IMR-90 (cell line): ENCODE results near the gene HAGH. TPM values are rescaled to one million over a fixed set of nuclear protein-coding genes. Genes with fewer than 3 reads are reported as not detected.

Experiments used
- ATAC-seq: fragments of 200-7000 bp; cut with Tn5 transposase; 2 replicates; pipeline ENCODE4 v1.9.1; 2020; ENCODE audit warnings: low read depth, mild to moderate bottlenecking, moderate library complexity
- BruUV-seq: library from RNA; stranded (reverse); fragments of 400-500 nt; replicated peaks from 2 replicates; lab custom pipeline; 2021; lab: Mats Ljungman, UMichigan
- CTCF ChIA-PET: fragments of 300-600 bp; formaldehyde crosslinking; extraction: SDS; loops from one replicate; lab custom pipeline; 2021; ENCODE audit warnings: antibody characterized with exemption; lab: Yijun Ruan, JAX
- POLR2A ChIA-PET: fragments of 300-600 bp; sonication (Branson Sonifier 250); formaldehyde crosslinking; loops from one replicate; lab custom pipeline; 2022; ENCODE audit warnings: antibody characterized with exemption; ENCODE audit not compliant: unreplicated experiment; lab: Charles Lee
- DNase-seq: peaks from one replicate; pipeline ENCODE4 v3.0.0; 2013
- H2AFZ ChIP-seq: replicated peaks from 2 replicates; pipeline ENCODE3; 2013; ENCODE audit warnings: low read length, mild to moderate bottlenecking; ENCODE audit not compliant: poor library complexity
- H2AK5ac ChIP-seq: 2 replicates; pipeline ENCODE4 v1.6.1; 2013; ENCODE audit warnings: low read depth, low read length, inconsistent platforms
- H2AK9ac ChIP-seq: replicated peaks from 2 replicates; pipeline ENCODE3; 2013; ENCODE audit warnings: mild to moderate bottlenecking, low read depth, low read length, moderate library complexity; ENCODE audit not compliant: poor library complexity
- H2BK120ac ChIP-seq: 2 replicates; pipeline ENCODE4 v1.6.1; 2013; ENCODE audit warnings: low read depth, low read length, inconsistent platforms
- H2BK15ac ChIP-seq: 3 replicates; pipeline ENCODE4 v1.6.1; 2013; ENCODE audit warnings: low read depth, low read length, inconsistent platforms
- H2BK20ac ChIP-seq: 2 replicates; pipeline ENCODE4 v1.6.1; 2013; ENCODE audit warnings: low read depth, mild to moderate bottlenecking, inconsistent platforms, low read length, moderate library complexity
- H2BK5ac ChIP-seq: 2 replicates; pipeline ENCODE4 v1.6.1; 2013; ENCODE audit warnings: mild to moderate bottlenecking, low read depth, low read length, inconsistent platforms; ENCODE audit not compliant: poor library complexity, severe bottlenecking
- H3K14ac ChIP-seq: replicated peaks from 2 replicates; pipeline ENCODE4 v1.6.1; 2013; ENCODE audit warnings: low read depth, low read length, inconsistent platforms
- H3K18ac ChIP-seq: 2 replicates; pipeline ENCODE4 v1.6.1; 2013; ENCODE audit warnings: low read depth, low read length, control low read depth
- H3K23ac ChIP-seq: 2 replicates; pipeline ENCODE4 v1.6.1; 2013; ENCODE audit warnings: low read depth, low read length, inconsistent platforms
- H3K27ac ChIP-seq: 2 replicates; pipeline ENCODE4 v1.5.1; 2013; ENCODE audit warnings: mild to moderate bottlenecking, control low read depth, low read length; ENCODE audit not compliant: insufficient read depth
- H3K27me3 ChIP-seq: 2 replicates; pipeline ENCODE4 v1.6.1; 2013; ENCODE audit warnings: low read length; ENCODE audit not compliant: control insufficient read depth, insufficient read depth
- H3K36me3 ChIP-seq: 2 replicates; pipeline ENCODE4 v1.6.1; 2013; ENCODE audit warnings: low read length, mixed read lengths; ENCODE audit not compliant: control insufficient read depth, insufficient read depth
- H3K4ac ChIP-seq: 2 replicates; pipeline ENCODE4 v1.6.1; 2013; ENCODE audit warnings: low read depth, low read length, inconsistent platforms
- H3K4me1 ChIP-seq: 2 replicates; pipeline ENCODE4 v1.6.1; 2013; ENCODE audit warnings: low read length, mixed read lengths; ENCODE audit not compliant: control insufficient read depth, insufficient read depth
- H3K4me2 ChIP-seq: 2 replicates; pipeline ENCODE4 v1.6.1; 2013; ENCODE audit warnings: low read depth, mild to moderate bottlenecking, control low read depth, low read length, moderate library complexity
- H3K4me3 ChIP-seq: 2 replicates; pipeline ENCODE4 v1.5.1; 2013; ENCODE audit warnings: low read depth, mild to moderate bottlenecking, control low read depth, low read length, moderate library complexity; ENCODE audit not compliant: insufficient read depth
- H3K56ac ChIP-seq: 2 replicates; pipeline ENCODE4 v1.6.1; 2013; ENCODE audit warnings: low read length, inconsistent platforms; ENCODE audit not compliant: insufficient read depth; ENCODE audit errors: extremely low read depth
- H3K79me1 ChIP-seq, 2 experiments: 2 replicates each; pipeline ENCODE4 v1.6.1; 2013; ENCODE audit warnings: low read length in 2 of 2, inconsistent platforms in 1 of 2, low read depth in 1 of 2
- H3K9ac ChIP-seq: 2 replicates; pipeline ENCODE4 v1.6.1; 2013; ENCODE audit warnings: low read depth, low read length, control low read depth
- H3K9me1 ChIP-seq: 2 replicates; pipeline ENCODE4 v1.6.1; 2013; ENCODE audit warnings: low read length, inconsistent platforms; ENCODE audit not compliant: insufficient read depth
- H3K9me3 ChIP-seq: 2 replicates; pipeline ENCODE4 v1.6.1; 2013; ENCODE audit warnings: low read length; ENCODE audit not compliant: control insufficient read depth, insufficient read depth
- H4K20me1 ChIP-seq: 2 replicates; pipeline ENCODE4 v1.6.1; 2013; ENCODE audit warnings: low read length, inconsistent platforms; ENCODE audit not compliant: insufficient read depth
- H4K5ac ChIP-seq: 2 replicates; pipeline ENCODE4 v1.6.1; 2013; ENCODE audit warnings: mild to moderate bottlenecking, low read depth, low read length, control low read depth
- H4K8ac ChIP-seq, 2 experiments: 2 replicates each; pipeline ENCODE4 v1.6.1; 2013; ENCODE audit warnings: low read depth in 2 of 2, low read length in 2 of 2, control low read depth in 1 of 2, inconsistent platforms in 1 of 2
- H4K91ac ChIP-seq: 2 replicates; pipeline ENCODE4 v1.6.1; 2013; ENCODE audit warnings: low read depth, low read length, inconsistent platforms; ENCODE audit not compliant: insufficient read depth
- CHD1 ChIP-seq: IDR thresholded peaks from 2 replicates; pipeline ENCODE4 v1.6.1; 2012; ENCODE audit warnings: low read depth, low read length, improper control_type of control experiment
- FOS ChIP-seq: fragments of 150-350 bp; IDR thresholded peaks from 2 replicates; pipeline ENCODE4 v1.6.1; 2016; ENCODE audit warnings: low read depth, low read length
- MAZ ChIP-seq: IDR thresholded peaks from 2 replicates; pipeline ENCODE4 v1.6.1; 2012; ENCODE audit warnings: low read depth, mild to moderate bottlenecking, low read length, improper control_type of control experiment, moderate library complexity, borderline replicate concordance
- NFE2L2 ChIP-seq: fragments of 150-350 bp; IDR thresholded peaks from 2 replicates; pipeline ENCODE4 v1.6.1; 2016; ENCODE audit warnings: low read depth, mild to moderate bottlenecking, low read length
- RCOR1 ChIP-seq: IDR thresholded peaks from 2 replicates; pipeline ENCODE4 v1.6.1; 2012; ENCODE audit warnings: mild to moderate bottlenecking, low read length, improper control_type of control experiment; ENCODE audit not compliant: insufficient replicate concordance
- WGBS, 2 experiments: methylation state at CpG; one replicate each; pipeline versions ENCODE4 v1.1.5 to v1.1.7; 2013; ENCODE audit warnings: missing lambda C conversion rate in 2 of 2; ENCODE audit not compliant: insufficient read length in 1 of 2; ENCODE audit errors: extremely low coverage in 2 of 2; 5-methylcytosine and 5-hydroxymethylcytosine counted together
- dilution Hi-C: fragments of 300-500 bp; cut with HindIII; formaldehyde crosslinking; loops from one replicate; pipeline ENCODE4 v1.14.3; 2018; ENCODE audit warnings: low sequenced_read_pairs; ENCODE audit not compliant: unreplicated experiment
- in situ Hi-C: fragments of 300-500 bp; cut with MboI; formaldehyde crosslinking; loops from 3 replicates; pipeline ENCODE4 v1.14.3; 2019; ENCODE audit warnings: low sequenced_read_pairs, inconsistent platforms, mixed read lengths
- intact Hi-C: fragments of 100-400 bp; cut with micrococcal nuclease; formaldehyde crosslinking; loops from 2 replicates; pipeline ENCODE4 v1.10.0; 2022
- polyA plus RNA-seq, 3 experiments: library from polyadenylated mRNA; depleted of rRNA; stranded (reverse); fragments of >200 nt; gene quantifications; 2 replicates each; pipeline ENCODE4 v1.2.3, GENCODE V29; 2012; ENCODE audit warnings: low replicate concordance in 1 of 3
- total RNA-seq: library from RNA; depleted of rRNA; stranded (reverse); fragments of >200 nt; gene quantifications from 2 replicates; pipeline ENCODE4 v1.2.3, GENCODE V29; 2012
- TF ChIP-seq, protein P1 (sequence below): conservative IDR thresholded peaks from 2 replicates; pipeline ENCODE4 v1.5.1; 2012; ENCODE audit warnings: mild to moderate bottlenecking, low read depth, low read length, improper control_type of control experiment
- TF ChIP-seq, protein P2 (sequence below): fragments of 150-350 bp; IDR thresholded peaks from 2 replicates; pipeline ENCODE4 v1.6.1; 2016; ENCODE audit warnings: low read depth, mild to moderate bottlenecking, low read length, moderate library complexity, borderline replicate concordance

HAGH gene
- total and polyA plus RNA-seq, 2 of the 4 experiments (the other 2 are of a cell fraction), result 30.8 to 52.2 TPM

- Histone ChIP-seq H2BK120ac (no peak within 1 kb of the TSS), H3K9ac (no peak within 1 kb of the TSS), H2BK15ac (no peak within 1 kb of the TSS), H3K23ac (no peak within 1 kb of the TSS), H3K4me3 (no peak within 1 kb of the TSS), H3K18ac (no peak within 1 kb of the TSS), H3K14ac (no peak within 1 kb of the TSS), H3K4me1 (no peaks in the 10 kb centered on the region), H3K79me1 (no peaks in the 10 kb centered on the region), H4K20me1 (no peaks in the 10 kb centered on the region; the same call in 1 of the 2 replicates), H3K36me3 (peaks cover 20% of the 10 kb centered on the region), H2AK9ac (peak within 1 kb of the TSS; percentile 28), H3K9me3 (peaks cover 5% of the 10 kb centered on the region; the same call in 1 of the 2 replicates), H3K56ac (no peak within 1 kb of the TSS), H4K91ac (no peak within 1 kb of the TSS), H2AFZ (no peak within 1 kb of the TSS), H3K4ac (no peak within 1 kb of the TSS), H4K8ac (no peak within 1 kb of the TSS), H3K27ac (no peak within 1 kb of the TSS), H2BK5ac (no peak within 1 kb of the TSS), H2BK20ac (no peak within 1 kb of the TSS), H2AK5ac (no peak within 1 kb of the TSS), H3K27me3 (no peaks in the 10 kb centered on the region), H3K4me2 (no peak within 1 kb of the TSS), H3K9me1 (0 out of 2 replicates have a peak, but pooled peaks cover 2% of the 10 kb centered on the region), H4K5ac (no peak within 1 kb of the TSS)
- 74% methylated on average over 16 of the region's 28 CpGs; no CpG with 5 or more reads in 1 of the 2 experiments for WGBS, 2 experiments
- intact Hi-C loops, result no loop called here
- in situ Hi-C loops, result no loop called here
- ChIA-PET CTCF (no interaction called here), POLR2A (no interaction called here)
- no TSS peak for BruUV-seq
- TF ChIP-seq FOS (no peak), RCOR1 (no peak), CHD1 (no peak), MAZ (no peak), NFE2L2 (no peak)
- TF ChIP-seq, protein P1, sequence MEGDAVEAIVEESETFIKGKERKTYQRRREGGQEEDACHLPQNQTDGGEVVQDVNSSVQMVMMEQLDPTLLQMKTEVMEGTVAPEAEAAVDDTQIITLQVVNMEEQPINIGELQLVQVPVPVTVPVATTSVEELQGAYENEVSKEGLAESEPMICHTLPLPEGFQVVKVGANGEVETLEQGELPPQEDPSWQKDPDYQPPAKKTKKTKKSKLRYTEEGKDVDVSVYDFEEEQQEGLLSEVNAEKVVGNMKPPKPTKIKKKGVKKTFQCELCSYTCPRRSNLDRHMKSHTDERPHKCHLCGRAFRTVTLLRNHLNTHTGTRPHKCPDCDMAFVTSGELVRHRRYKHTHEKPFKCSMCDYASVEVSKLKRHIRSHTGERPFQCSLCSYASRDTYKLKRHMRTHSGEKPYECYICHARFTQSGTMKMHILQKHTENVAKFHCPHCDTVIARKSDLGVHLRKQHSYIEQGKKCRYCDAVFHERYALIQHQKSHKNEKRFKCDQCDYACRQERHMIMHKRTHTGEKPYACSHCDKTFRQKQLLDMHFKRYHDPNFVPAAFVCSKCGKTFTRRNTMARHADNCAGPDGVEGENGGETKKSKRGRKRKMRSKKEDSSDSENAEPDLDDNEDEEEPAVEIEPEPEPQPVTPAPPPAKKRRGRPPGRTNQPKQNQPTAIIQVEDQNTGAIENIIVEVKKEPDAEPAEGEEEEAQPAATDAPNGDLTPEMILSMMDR, result no peak
- TF ChIP-seq, protein P2, sequence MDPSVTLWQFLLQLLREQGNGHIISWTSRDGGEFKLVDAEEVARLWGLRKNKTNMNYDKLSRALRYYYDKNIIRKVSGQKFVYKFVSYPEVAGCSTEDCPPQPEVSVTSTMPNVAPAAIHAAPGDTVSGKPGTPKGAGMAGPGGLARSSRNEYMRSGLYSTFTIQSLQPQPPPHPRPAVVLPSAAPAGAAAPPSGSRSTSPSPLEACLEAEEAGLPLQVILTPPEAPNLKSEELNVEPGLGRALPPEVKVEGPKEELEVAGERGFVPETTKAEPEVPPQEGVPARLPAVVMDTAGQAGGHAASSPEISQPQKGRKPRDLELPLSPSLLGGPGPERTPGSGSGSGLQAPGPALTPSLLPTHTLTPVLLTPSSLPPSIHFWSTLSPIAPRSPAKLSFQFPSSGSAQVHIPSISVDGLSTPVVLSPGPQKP, result no peak
- dilution Hi-C loops, result no loop called here
- DNase-seq (no peak), ATAC-seq (no peak)
Measured at GRCh38 chr16:1793578-1794220, 32.9 kb downstream of the HAGH start, which contains the start of gene IGFALS. TSS of gene IGFALS (minus strand) at chr16:1793705. CDS start at chr16:1793652, 53 bp downstream.
